ENCODE data around the gene OR2K2. TPM values are rescaled to one million over a fixed set of nuclear protein-coding genes. Genes with fewer than 3 reads are reported as not detected.
"Not testable (repeated sequence)": the region's sequence is repeated elsewhere in the genome, so short reads cannot be mapped to it uniquely, and the experiment has no call there.

The OR2K2 gene
- total RNA-seq, 2 experiments from 2014 or later, result not detected

- H3K27ac Mint-ChIP-seq, result no peak overlapping the region
- CTCF ChIA-PET, result no interaction called here
Measured at GRCh38 chr9:111294691-111295451, 35.2 kb downstream of the OR2K2 start.

DNA sequence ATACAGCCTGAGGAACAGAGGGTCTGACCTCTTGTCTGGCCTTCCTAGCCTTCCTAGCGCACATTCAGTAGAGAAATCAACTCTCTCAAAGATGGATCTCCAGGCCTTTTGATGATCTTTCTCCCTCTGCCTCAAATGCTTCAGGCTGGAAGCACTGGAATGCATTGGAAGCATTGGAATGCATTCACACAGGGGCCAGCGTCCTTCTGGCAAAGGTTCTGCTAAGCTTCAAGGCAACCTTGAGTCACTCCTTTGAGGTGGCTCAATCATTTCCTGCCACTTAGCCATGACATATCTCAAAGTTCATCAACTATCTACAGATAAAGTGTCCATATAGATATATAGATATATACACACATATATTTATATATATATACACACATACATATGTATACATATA, 42.9 kb downstream of the OR2K2 start:
- intact Hi-C loops (cut with micrococcal nuclease), result loop anchor here (5.0 kb wide), 1 partner anchor 195 kb away; the partner anchor contains the start of gene ECPAS
- CTCF ChIA-PET, result no interaction called here
- no peaks in the 10 kb centered on the region for H3K36me3 Mint-ChIP-seq
- peaks cover 10% of the 10 kb centered on the region for H3K27me3 Mint-ChIP-seq
- H3K4me3 Mint-ChIP-seq, result no peak overlapping the region
- no peaks in the 10 kb centered on the region for H3K9me3 Mint-ChIP-seq
- POLR2A ChIA-PET, result no interaction called here
- H3K4me1 Mint-ChIP-seq (ENCODE audit: low read depth), result peaks cover 11% of the 10 kb centered on the region
- no peak for DNase-seq
- H3K27ac Mint-ChIP-seq, result no peak overlapping the region

More at GRCh38 chr9:111294691-111295451, 35.2 kb downstream of the OR2K2 start:
- DNase-seq, result no peak
- Mint-ChIP-seq H3K36me3 (no peaks in the 10 kb centered on the region), H3K27me3 (peaks cover 6% of the 10 kb centered on the region), H3K9me3 (peaks cover 5% of the 10 kb centered on the region), H3K4me1 (ENCODE audit: low read depth) (no peaks in the 10 kb centered on the region), H3K4me3 (no peak overlapping the region)
- intact Hi-C loops (cut with micrococcal nuclease), result loop anchor here (5.0 kb wide), 2 partner anchors 258 to 668 kb away; partner anchors contain the start of gene LPAR1
- POLR2A ChIA-PET, result no interaction called here

DNA sequence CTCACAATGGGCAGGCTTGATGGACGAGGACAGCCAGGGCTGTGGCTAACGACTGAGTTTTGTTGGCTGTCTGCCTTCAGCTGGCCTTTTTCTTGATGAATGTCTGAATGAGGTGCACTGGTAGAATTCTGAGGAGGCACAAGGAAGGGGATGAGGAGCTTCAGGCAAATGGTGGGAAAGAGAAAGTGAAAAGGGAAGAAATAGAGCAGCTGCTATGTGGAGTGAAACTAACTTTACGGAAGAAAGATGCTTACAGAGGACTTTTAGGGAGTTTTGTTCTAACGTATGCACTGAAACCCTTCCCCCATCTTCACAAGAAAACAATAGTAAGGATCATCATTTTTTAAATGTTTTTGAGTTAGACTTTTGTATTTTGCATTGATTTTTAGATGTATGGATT, 45.3 kb downstream of the OR2K2 start:
- Mint-ChIP-seq H3K27me3 (peaks cover 11% of the 10 kb centered on the region), H3K4me3 (no peak overlapping the region), H3K36me3 (no peaks in the 10 kb centered on the region), H3K9me3 (no peaks in the 10 kb centered on the region), H3K4me1 (ENCODE audit: low read depth) (peaks cover 11% of the 10 kb centered on the region), H3K27ac (no peak overlapping the region)
- ChIA-PET POLR2A (no interaction called here), CTCF (no interaction called here)
- no peak for DNase-seq
- intact Hi-C loops (cut with micrococcal nuclease), result loop anchor here (5.0 kb wide), 1 partner anchor 198 kb away; the partner anchor contains the start of gene ECPAS

- peaks cover 1% of the 10 kb centered on the region for H3K4me1 Mint-ChIP-seq (ENCODE audit: low read depth)
Measured at GRCh38 chr9:111282845-111283244, 47.2 kb downstream of the OR2K2 start.

GRCh38 chr9:111280795-111281194, 49.2 kb downstream of the OR2K2 start:
- H3K4me3 Mint-ChIP-seq; CTCF ChIA-PET; POLR2A ChIA-PET; H3K36me3 Mint-ChIP-seq; H3K4me1 Mint-ChIP-seq (ENCODE audit: low read depth); intact Hi-C loops (cut with micrococcal nuclease); H3K27me3 Mint-ChIP-seq; H3K9me3 Mint-ChIP-seq; DNase-seq; H3K27ac Mint-ChIP-seq: not testable (repeated sequence)

More at GRCh38 chr9:111282845-111283244, 47.2 kb downstream of the OR2K2 start:
- peaks cover 10% of the 10 kb centered on the region for H3K27me3 Mint-ChIP-seq
- DNase-seq, result no peak
- H3K9me3 Mint-ChIP-seq, result no peaks in the 10 kb centered on the region
- H3K4me3 Mint-ChIP-seq, result no peak overlapping the region
- intact Hi-C loops (cut with micrococcal nuclease), result no loop called here
- ChIA-PET POLR2A (no interaction called here), CTCF (no interaction called here)
- H3K36me3 Mint-ChIP-seq, result no peaks in the 10 kb centered on the region
- no peak overlapping the region for H3K27ac Mint-ChIP-seq

Other genes starting within 250 kb of the OR2K2 start
- gene ECPAS, start 154.2 kb upstream of the OR2K2 start, total RNA-seq, result 10 to 100 TPM; 66.5 to 67.0 TPM
- 1 to 10 TPM; 2.9 to 3.4 TPM for gene ZNF483, start 195.0 kb upstream of the OR2K2 start, total RNA-seq